IPS-11a (cell line): Measurements from ENCODE around the gene LIX1L.

Experiments
- H3K4me3 ChIP-seq: one replicate; pipeline ENCODE4 v1.5.1; 2013; ENCODE audit warnings: low read depth, low read length, control low read depth

The LIX1L gene

DNA sequence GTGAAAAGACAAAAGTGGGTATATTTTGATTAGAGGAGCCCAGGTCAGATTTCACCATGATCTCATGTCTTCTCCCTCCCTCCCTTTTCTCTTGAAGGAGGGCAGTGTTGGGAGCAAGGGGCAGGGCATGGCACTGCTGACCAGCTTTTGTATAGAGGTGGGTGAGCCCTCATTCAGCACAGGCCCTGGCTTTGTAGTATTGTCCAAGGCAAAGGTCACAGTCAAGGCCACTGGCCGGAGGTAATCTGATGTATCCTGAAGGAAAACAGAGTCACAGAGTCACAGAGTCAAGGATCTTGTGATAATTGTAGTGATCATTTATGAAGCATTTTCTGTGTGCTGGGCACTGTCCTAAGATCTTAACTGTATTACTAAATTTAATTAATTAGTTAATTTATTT is 59.8 kb downstream of the LIX1L start:
- no peak overlapping the region for H3K4me3 ChIP-seq

DNA sequence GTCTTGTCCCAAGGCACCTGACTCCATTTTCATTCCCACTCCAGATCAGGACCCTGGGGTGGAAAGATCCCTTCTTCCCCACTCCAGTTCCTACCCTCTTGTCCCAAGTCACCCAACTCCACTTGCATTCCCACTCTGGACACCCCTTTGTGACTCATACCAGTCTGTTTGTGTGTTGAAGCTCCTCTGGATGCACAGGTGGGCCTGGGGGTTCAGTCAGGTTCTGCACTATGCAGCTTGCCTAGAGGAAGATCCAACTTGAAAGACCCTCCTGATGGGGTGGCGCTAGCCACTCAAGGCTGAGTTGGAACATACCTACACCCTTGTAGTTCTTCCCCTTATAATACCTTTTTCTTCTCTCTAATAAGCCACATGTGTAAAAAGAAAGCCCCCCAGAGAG is 62.3 kb downstream of the LIX1L start:
- H3K4me3 ChIP-seq: no peak overlapping the region

DNA sequence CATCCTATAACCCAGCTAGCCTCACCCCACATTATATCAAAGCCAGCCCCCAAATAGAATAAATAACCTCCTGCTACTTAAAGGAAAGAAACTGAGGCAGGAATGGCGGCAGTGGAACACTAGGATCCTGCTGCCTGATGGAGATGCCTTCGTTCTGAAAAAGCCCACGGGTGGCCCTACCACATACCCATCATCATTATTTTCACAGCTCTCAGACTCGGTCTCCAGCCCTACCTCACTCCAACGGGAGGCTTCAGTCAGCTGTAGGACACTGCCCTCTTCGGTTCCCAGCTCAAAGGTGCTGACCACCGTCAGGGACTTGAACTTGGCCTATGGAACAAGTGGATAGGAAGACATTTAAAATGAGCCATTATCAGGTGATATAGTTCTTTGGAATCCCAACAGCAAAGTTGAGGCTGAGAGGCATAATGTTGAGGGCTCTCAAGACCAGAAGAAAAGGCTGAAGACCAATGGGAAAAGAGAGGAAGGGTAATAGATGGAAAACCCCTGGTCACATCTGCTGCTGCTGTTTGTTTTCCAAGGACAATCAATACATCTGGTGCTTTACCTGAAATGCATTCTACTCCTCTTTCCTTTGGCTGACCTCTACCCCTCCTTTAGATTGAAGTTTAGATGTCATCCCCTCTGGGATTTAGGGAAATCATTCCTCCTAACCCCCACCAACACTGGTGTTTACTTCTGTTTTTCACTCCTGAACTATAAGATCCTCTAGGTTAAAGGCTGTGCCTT is 64.3 kb downstream of the LIX1L start:
- H3K4me3 ChIP-seq: no peak overlapping the region

DNA sequence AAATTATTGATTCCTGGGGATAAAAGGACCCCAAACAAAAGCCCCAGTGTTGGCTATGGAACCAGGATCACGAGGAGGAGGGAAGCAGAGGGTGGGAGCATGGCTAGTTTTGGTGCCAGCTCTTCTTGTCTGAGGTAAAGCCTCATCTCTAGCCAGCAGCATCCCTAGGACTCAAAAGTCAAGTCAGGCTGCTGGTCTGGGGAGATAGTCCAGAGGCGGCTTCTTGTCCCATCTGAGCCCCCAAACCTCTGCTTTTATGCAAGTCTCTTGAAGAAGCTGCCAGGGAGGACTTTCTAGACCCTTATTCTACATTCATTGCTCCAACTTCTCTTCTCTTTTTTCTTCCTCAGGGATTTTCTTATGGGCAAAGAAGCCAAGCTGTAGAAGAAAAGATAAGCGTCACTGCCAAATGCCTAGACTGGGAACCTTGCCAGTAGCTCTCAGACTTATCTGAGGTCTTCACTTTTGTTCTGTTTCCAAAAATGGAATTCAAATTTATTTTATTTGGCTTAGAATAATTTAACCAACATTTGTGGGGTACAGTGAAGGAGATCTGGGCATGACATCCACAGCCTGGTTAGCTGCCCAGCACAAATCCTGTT is 65.2 kb downstream of the LIX1L start:
- no peak overlapping the region for H3K4me3 ChIP-seq

DNA sequence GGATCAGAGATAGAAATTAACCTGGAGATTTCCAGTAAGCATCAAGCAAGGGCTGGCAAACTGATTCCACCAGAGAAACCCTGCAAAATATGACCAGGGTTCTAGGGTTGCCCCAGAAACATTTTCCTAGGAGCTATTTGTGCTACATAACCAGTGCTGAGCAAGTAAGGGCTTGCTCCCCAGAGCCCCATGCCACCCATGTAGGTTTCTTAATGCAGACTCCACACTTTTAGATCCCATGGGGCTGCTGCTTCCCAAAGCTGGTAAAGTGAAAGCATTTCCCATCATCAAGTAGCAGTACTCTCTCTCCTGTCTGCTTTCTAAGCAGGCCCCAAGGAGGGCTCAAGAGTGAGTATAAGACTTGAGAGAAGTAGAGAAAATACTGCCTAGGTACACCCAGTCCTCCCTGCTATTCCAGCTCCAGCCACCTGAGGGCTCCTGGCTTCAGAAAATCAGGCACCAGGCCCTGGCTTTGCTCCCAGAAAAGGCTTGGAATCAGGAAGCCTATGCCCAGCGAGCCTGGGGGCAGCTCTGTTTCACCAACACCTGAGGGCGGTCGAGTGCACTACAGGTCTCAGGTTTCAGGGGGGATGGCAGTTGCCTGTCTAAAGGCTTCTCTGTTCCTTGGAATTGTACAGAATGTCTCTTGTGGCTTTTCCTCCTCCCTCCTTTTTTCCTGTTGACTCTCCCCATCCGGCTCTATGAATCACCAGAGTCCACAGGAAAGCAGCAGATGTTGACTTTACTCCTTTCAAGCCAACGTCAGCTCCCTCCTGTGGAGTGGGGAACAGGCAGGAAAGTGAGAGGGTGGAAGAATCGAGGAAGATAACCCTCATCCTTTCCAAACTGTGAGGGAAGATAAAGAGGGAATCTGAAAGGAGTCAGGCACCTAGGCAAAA is 66.0 kb downstream of the LIX1L start:
- H3K4me3 ChIP-seq: no peak overlapping the region

DNA sequence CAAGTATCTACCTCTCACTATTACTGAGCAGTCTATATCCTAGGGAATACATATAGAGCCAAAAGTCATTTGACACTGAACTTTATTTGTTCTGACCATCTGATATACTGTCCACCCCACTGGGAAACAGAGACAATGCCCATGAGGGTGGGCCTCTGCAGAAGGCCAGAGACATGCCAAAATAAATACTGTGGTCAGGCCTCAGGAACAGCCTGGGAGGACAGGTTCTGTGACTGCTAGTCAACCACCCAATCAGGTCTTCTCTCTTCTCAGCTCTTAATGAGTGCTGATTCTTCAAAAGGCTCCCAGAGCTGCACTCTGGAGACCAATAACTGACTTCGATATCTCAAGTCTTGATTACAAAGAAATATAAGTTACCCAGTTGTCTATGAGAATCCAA is 66.7 kb downstream of the LIX1L start:
- H3K4me3 ChIP-seq: no peak overlapping the region

DNA sequence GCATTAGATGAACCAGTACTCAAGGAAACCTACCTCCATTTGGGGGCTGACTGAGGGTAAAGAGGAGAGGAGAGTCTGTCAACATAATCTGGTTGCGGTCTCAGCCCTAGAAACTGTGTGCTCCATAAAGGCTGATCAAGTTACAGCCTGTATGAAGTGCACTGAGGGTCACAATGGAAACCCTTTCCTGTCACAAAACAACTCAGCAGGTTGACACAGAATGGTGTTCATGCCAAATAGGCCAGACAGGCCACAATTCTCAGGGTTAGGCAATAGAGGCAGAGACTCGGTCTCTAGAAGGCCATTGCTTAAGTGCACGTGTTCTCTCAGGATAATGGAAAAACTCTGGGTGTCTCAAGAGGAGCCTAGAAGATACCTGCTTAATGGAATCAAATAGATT is 68.1 kb downstream of the LIX1L start:
- H3K4me3 ChIP-seq: no peak overlapping the region

DNA sequence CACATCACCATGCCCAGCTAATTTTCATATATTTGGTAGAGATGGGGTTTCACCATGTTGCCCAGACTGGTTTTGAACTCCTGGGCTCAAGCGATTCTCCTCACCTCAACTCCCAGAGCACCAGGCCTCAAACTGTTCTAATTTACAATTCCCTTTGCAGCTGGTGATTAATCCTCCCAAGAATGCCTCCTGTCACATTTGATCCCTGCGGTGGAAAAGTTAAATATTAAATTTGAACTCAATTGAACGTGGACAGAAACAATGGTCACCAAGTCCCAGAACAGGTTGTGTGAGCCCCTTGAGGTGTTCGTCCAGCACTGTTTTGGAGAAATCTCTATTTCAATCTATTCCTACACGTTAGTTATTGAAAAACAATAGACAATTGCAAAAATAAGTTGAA is 70.2 kb downstream of the LIX1L start:
- no peak overlapping the region for H3K4me3 ChIP-seq

DNA sequence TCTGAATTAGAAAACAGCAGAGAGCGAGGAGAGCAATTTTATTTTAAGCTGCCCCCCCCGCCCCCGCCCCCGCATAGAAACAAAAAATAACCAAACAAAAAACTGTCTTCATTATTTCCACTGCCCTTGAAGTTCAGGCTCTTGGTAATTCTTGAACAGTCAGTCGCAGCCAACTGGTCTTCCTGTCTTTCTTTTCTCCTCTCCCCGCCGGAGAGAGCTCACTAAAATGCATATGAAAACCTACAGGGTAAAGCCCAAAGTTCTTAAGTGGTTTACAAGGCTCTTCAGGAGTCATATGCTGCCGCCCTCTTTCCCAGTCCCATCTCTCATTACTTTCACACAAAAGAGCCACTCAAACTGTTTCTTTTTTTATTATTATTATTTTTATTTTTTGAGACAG is 71.0 kb downstream of the LIX1L start:
- no peak overlapping the region for H3K4me3 ChIP-seq

DNA sequence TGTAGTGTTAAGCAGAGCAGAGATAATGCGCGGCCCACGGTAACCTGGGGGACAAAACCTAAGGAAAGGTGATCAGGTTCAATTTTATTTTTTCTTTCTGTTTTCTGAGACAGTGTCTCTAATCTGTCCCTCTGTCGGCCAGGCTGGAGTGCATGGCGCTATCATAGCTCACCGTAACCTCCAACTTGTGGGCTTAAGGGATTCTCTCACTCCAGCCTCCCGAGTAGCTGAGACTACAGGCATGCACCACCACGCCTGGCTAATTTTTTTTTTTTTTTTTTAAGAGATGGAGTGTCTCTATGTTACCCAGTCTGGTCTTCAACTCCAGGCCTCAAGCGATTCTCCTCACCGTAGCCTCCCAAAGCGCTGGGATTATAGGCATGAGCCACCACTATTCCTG is 71.4 kb downstream of the LIX1L start:
- H3K4me3 ChIP-seq: peak overlapping the region; percentile 55

DNA sequence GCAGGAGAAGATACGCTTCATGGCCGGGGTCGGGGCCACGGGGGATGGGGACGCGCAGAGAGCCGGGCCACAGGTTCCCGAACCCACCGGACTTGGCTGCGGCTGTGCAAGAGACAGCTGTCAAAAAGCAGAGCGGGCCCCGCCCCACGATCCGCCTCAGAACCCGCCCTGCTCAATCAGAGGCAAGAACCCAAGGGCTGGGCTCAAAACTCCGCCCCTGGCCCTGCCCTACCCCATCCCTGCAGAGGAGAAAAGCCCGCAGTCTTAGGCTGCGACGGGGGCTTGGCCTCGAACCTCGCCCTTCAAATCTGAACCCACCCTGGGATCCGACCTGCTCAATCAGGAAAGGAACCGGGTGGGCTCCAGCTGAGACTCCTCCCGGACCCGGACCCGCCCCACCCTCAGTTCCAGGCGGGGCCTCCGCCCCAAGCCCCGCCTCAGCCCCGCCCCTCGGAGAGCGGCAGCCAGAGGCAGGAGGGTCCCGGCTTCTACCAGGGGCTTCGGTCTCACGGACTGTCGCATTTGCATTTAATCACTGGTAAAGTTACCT is 72.0 kb downstream of the LIX1L start, which contains the start of gene ANKRD35:
TSS of gene ANKRD35 (minus strand) at position 129 of the 550 bp plus-strand sequence. CDS start at position 21, 108 bp downstream.
- H3K4me3 ChIP-seq: peak within 1 kb of the TSS; percentile 55

DNA sequence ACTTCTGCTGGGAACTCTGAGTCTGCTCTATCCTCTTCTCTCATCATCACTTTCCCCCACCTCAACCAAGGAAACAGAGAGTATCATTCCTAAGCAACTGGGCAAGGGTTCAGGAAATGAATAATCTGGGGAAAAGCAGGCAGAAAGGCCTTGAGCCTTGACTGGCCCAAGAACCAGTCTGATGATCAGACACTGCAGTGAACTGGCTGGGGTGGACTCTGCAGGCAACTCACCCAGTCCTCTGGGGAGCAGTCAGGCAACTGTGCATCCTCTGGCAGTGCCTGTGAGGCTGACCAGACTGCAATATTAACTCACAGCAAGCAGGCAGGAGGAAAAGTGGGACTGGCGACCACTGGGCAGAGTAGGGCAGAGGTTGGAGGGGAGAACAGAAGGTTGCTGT is 73.1 kb downstream of the LIX1L start:
- H3K4me3 ChIP-seq: no peak overlapping the region
